Measurements from ENCODE around the gene CRY1. TPM values are rescaled to one million over a fixed set of nuclear protein-coding genes. Genes with fewer than 3 reads are reported as not detected.

Gene CRY1
- total and polyA plus RNA-seq, 2 of the 4 experiments (the other 2 are of a cell fraction), result 5.9 to 9.9 TPM

GRCh38 chr12:107090711-107091110, 2.6 kb downstream of the CRY1 start:
- H3K9ac ChIP-seq (ENCODE audit: low read depth, low read length), result no peak overlapping the region; the same call in 1 of the 2 replicates
- no peaks in the 10 kb centered on the region for H3K27me3 ChIP-seq (ENCODE audit: control insufficient read depth, insufficient read depth, low read length)
- no peaks in the 10 kb centered on the region for H3K36me3 ChIP-seq (ENCODE audit: control insufficient read depth, insufficient read depth, low read length)
- no peak overlapping the region for H2AFZ ChIP-seq (replicated peaks; ENCODE audit: low read length, poor library complexity)
- peaks cover 19% of the 10 kb centered on the region for H4K20me1 ChIP-seq (ENCODE audit: insufficient read depth, low read length)
- intact Hi-C loops (cut with micrococcal nuclease) (no loop called here), in situ Hi-C loops (cut with MboI; ENCODE audit: low sequenced_read_pairs) (no loop called here), dilution Hi-C loops (cut with HindIII; ENCODE audit: low sequenced_read_pairs, unreplicated experiment) (no loop called here)
- no peak overlapping the region for H2AK5ac ChIP-seq (ENCODE audit: low read depth, low read length)
- no peak overlapping the region for H2BK15ac ChIP-seq (ENCODE audit: low read depth, low read length)
- ChIA-PET CTCF (interaction anchor here (0.8 to 2.7 kb wide), 3 partner anchors 12 to 104 kb away, joined by 3 to 14 read pairs (median 6); partner anchors contain the start of gene MTERF2), POLR2A (ENCODE audit: unreplicated experiment) (no interaction called here)
- TF ChIP-seq, protein P1, sequence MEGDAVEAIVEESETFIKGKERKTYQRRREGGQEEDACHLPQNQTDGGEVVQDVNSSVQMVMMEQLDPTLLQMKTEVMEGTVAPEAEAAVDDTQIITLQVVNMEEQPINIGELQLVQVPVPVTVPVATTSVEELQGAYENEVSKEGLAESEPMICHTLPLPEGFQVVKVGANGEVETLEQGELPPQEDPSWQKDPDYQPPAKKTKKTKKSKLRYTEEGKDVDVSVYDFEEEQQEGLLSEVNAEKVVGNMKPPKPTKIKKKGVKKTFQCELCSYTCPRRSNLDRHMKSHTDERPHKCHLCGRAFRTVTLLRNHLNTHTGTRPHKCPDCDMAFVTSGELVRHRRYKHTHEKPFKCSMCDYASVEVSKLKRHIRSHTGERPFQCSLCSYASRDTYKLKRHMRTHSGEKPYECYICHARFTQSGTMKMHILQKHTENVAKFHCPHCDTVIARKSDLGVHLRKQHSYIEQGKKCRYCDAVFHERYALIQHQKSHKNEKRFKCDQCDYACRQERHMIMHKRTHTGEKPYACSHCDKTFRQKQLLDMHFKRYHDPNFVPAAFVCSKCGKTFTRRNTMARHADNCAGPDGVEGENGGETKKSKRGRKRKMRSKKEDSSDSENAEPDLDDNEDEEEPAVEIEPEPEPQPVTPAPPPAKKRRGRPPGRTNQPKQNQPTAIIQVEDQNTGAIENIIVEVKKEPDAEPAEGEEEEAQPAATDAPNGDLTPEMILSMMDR (conservative IDR thresholded peaks at IDR 0.05; ENCODE audit: low read depth, low read length), result no peak
- TF ChIP-seq NFE2L2 (IDR thresholded peaks at IDR 0.05; ENCODE audit: low read depth, low read length), result no peak
- TF ChIP-seq RCOR1 (IDR thresholded peaks at IDR 0.05; ENCODE audit: insufficient replicate concordance, low read length), result no peak
- no peak for TF ChIP-seq POLR2A (IDR thresholded peaks at IDR 0.05; ENCODE audit: low read depth, low read length)
- TF ChIP-seq MAZ (IDR thresholded peaks at IDR 0.05; ENCODE audit: borderline replicate concordance, low read depth, low read length), result no peak
- no peak for TF ChIP-seq RAD21 (IDR thresholded peaks at IDR 0.05; ENCODE audit: low read length)
- no peak for TF ChIP-seq RFX5 (IDR thresholded peaks at IDR 0.05; ENCODE audit: low read depth, low read length)
- no peak for TF ChIP-seq MXI1 (IDR thresholded peaks at IDR 0.05; ENCODE audit: borderline replicate concordance, low read depth, low read length)
- TF ChIP-seq ELK1 (IDR thresholded peaks at IDR 0.05; ENCODE audit: borderline replicate concordance, low read depth, low read length), result no peak
- no peak for TF ChIP-seq BHLHE40 (IDR thresholded peaks at IDR 0.05; ENCODE audit: low read depth, low read length)
- TF ChIP-seq FOS (IDR thresholded peaks at IDR 0.05; ENCODE audit: low read depth, low read length), result no peak
- no peak for TF ChIP-seq SMC3 (IDR thresholded peaks at IDR 0.05; ENCODE audit: low read depth, low read length)
- no peak for TF ChIP-seq CHD1 (IDR thresholded peaks at IDR 0.05; ENCODE audit: low read depth, low read length)
- TF ChIP-seq MAFK (IDR thresholded peaks at IDR 0.05; ENCODE audit: low read depth, low read length), result no peak
- no peak for TF ChIP-seq CEBPB (IDR thresholded peaks at IDR 0.05; ENCODE audit: low read depth, low read length)
- TF ChIP-seq, protein P2, sequence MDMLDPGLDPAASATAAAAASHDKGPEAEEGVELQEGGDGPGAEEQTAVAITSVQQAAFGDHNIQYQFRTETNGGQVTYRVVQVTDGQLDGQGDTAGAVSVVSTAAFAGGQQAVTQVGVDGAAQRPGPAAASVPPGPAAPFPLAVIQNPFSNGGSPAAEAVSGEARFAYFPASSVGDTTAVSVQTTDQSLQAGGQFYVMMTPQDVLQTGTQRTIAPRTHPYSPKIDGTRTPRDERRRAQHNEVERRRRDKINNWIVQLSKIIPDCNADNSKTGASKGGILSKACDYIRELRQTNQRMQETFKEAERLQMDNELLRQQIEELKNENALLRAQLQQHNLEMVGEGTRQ (IDR thresholded peaks at IDR 0.05; ENCODE audit: low read depth, low read length), result no peak
- H4K5ac ChIP-seq (ENCODE audit: low read depth, low read length), result no peak overlapping the region
- H3K56ac ChIP-seq (ENCODE audit: extremely low read depth, insufficient read depth, low read length), result no peak overlapping the region
- no peak overlapping the region for H3K23ac ChIP-seq (ENCODE audit: low read depth, low read length)
- H2BK120ac ChIP-seq (ENCODE audit: low read depth, low read length), result no peak overlapping the region
- H2BK20ac ChIP-seq (ENCODE audit: low read depth, low read length), result no peak overlapping the region
- H3K27ac ChIP-seq (ENCODE audit: insufficient read depth, low read length), result no peak overlapping the region
- DNase-seq, result no peak
- H4K91ac ChIP-seq (ENCODE audit: insufficient read depth, low read depth, low read length), result no peak overlapping the region
- H3K9me1 ChIP-seq (ENCODE audit: insufficient read depth, low read length), result peaks cover 6% of the 10 kb centered on the region; the same call in 1 of the 2 replicates
- no CpG with 5 or more reads among the region's 2 CpGs for WGBS, 2 experiments (ENCODE audit: extremely low coverage in 2 of 2, insufficient read length in 1 of 2)
- H2BK5ac ChIP-seq (ENCODE audit: low read depth, low read length, poor library complexity, severe bottlenecking), result no peak overlapping the region
- H3K4me1 ChIP-seq (ENCODE audit: control insufficient read depth, insufficient read depth, low read length), result no peaks in the 10 kb centered on the region; the same call in 1 of the 2 replicates
- ATAC-seq (ENCODE audit: low read depth), result no peak
- no peaks in the 10 kb centered on the region for H3K9me3 ChIP-seq (ENCODE audit: control insufficient read depth, insufficient read depth, low read length)
- H3K4me3 ChIP-seq (ENCODE audit: insufficient read depth, low read depth, low read length), result no peak overlapping the region
- no peak overlapping the region; the same call in 1 of the 2 replicates for H3K4me2 ChIP-seq (ENCODE audit: low read depth, low read length)
- no peak overlapping the region for H3K14ac ChIP-seq (replicated peaks; ENCODE audit: low read depth, low read length)
- H3K79me1 ChIP-seq (ENCODE audit: low read depth in 1 of 2, low read length in 2 of 2), result peaks cover 7 to 39% of the 10 kb centered on the region in 2 experiments; a peak in 3 of 4 replicates
- H3K18ac ChIP-seq (ENCODE audit: low read depth, low read length), result no peak overlapping the region
- H2AK9ac ChIP-seq (replicated peaks; ENCODE audit: low read depth, low read length, poor library complexity), result no peak overlapping the region
- no peak overlapping the region for H3K4ac ChIP-seq (ENCODE audit: low read depth, low read length)
- H4K8ac ChIP-seq (ENCODE audit: low read depth in 2 of 2, low read length in 2 of 2), result no peak overlapping the region
- BruUV-seq (replicated peaks), result no TSS peak

All from IMR-90 (cell line).